H1 (cell line): ENCODE data around the gene THRB. TPM values are rescaled to one million over a fixed set of nuclear protein-coding genes. Genes with fewer than 3 reads are reported as not detected.

ENCODE experiments used
- CTCF ChIA-PET: fragments of 300-600 bp; sonication (Branson Sonifier 250); formaldehyde crosslinking; loops from one replicate; lab custom pipeline; 2021; ENCODE audit not compliant: partially characterized antibody; lab: Charles Lee
- POLR2A ChIA-PET: fragments of 300-600 bp; sonication (Branson Sonifier 250); formaldehyde crosslinking; loops from one replicate; lab custom pipeline; 2021; ENCODE audit warnings: inconsistent platforms; ENCODE audit not compliant: partially characterized antibody; lab: Charles Lee
- DNase-seq, 2 experiments: peaks; one replicate each; pipeline versions ENCODE4 v3.0.0 to v3.0.0-alpha.2; 2010 to 2022; ENCODE audit warnings: low spot score in 2 of 2, low read depth in 1 of 2, mixed read lengths in 1 of 2
- FAIRE-seq: peaks from 2 replicates; lab custom pipeline; 2011; peaks lifted over from hg19 to GRCh38; lab: Jason Lieb, UNC
- H2AFZ ChIP-seq: 2 replicates; pipeline ENCODE4 v1.8.1; 2012; ENCODE audit warnings: low read length, inconsistent platforms
- H2AK5ac ChIP-seq: 2 replicates; pipeline ENCODE4 v1.6.1; 2013; ENCODE audit warnings: low read depth, low read length
- H2BK120ac ChIP-seq: replicated peaks from 2 replicates; pipeline ENCODE3; 2013; ENCODE audit warnings: low read depth, low read length, inconsistent platforms
- H2BK12ac ChIP-seq: 2 replicates; pipeline ENCODE4 v1.6.1; 2013; ENCODE audit warnings: low read depth, low read length
- H2BK15ac ChIP-seq: 2 replicates; pipeline ENCODE4 v1.6.1; 2013; ENCODE audit warnings: low read length
- H2BK20ac ChIP-seq: 2 replicates; pipeline ENCODE4 v1.6.1; 2013; ENCODE audit warnings: low read length
- H2BK5ac ChIP-seq: 2 replicates; pipeline ENCODE4 v1.6.1; 2013; ENCODE audit warnings: low read depth, low read length
- H3K14ac ChIP-seq: 2 replicates; pipeline ENCODE4 v1.6.1; 2013; ENCODE audit warnings: inconsistent platforms; ENCODE audit not compliant: insufficient read length
- H3K18ac ChIP-seq: 2 replicates; pipeline ENCODE4 v1.6.1; 2013; ENCODE audit warnings: low read length; ENCODE audit errors: extremely low read depth
- H3K23ac ChIP-seq: 2 replicates; pipeline ENCODE4 v1.6.1; 2013; ENCODE audit warnings: inconsistent platforms; ENCODE audit not compliant: insufficient read length
- H3K23me2 ChIP-seq: 2 replicates; pipeline ENCODE4 v1.6.1; 2013; ENCODE audit warnings: low read depth, low read length
- H3K27ac ChIP-seq: 2 replicates; pipeline ENCODE4 v1.6.1; 2011; ENCODE audit warnings: low read depth, low read length, inconsistent platforms
- H3K27me3 ChIP-seq, 4 experiments: replicated peaks in 1 of 4; 1 replicate in 1 of 4; 2 replicates in 3 of 4; pipeline versions ENCODE4 v1.6.1 to v1.8.1; 2011 to 2013; ENCODE audit warnings: low read length in 3 of 4, mild to moderate bottlenecking in 3 of 4, inconsistent platforms in 2 of 4, mixed read lengths in 2 of 4, moderate library complexity in 1 of 4; ENCODE audit not compliant: control insufficient read depth in 3 of 4, insufficient read depth in 3 of 4; ENCODE audit errors: extremely low read depth in 1 of 4
- H3K36me3 ChIP-seq, 4 experiments: 2 replicates each; pipeline versions ENCODE4 v1.6.1 to v1.8.1; 2011 to 2013; ENCODE audit warnings: mild to moderate bottlenecking in 4 of 4, low read length in 3 of 4, moderate library complexity in 2 of 4, control low read depth in 1 of 4, inconsistent platforms in 1 of 4; ENCODE audit not compliant: insufficient read depth in 4 of 4, control insufficient read depth in 2 of 4
- H3K4ac ChIP-seq: replicated peaks from 2 replicates; pipeline ENCODE3; 2013; ENCODE audit warnings: low read length, low read depth, mixed read lengths, inconsistent platforms; ENCODE audit not compliant: insufficient read length
- H3K4me1 ChIP-seq, 4 experiments: replicated peaks in 1 of 4; 1 replicate in 1 of 4; 2 replicates in 3 of 4; pipeline versions ENCODE4 v1.6.1 to v1.8.1; 2011 to 2013; ENCODE audit warnings: low read length in 3 of 4, inconsistent platforms in 2 of 4, mixed read lengths in 1 of 4; ENCODE audit not compliant: insufficient read depth in 4 of 4, control insufficient read depth in 3 of 4
- H3K4me2 ChIP-seq, 2 experiments: 2 replicates each; pipeline versions ENCODE4 v1.6.1 to v1.8.1; 2011 to 2013; ENCODE audit warnings: low read depth in 2 of 2, low read length in 2 of 2, control low read depth in 1 of 2, inconsistent platforms in 1 of 2, mild to moderate bottlenecking in 1 of 2; ENCODE audit not compliant: insufficient read depth in 1 of 2
- H3K4me3 ChIP-seq, 4 experiments: fragments of 200-600, 300-600 bp in 1 of 4; sonication (generic), shearing (Covaris generic), sonication (Bioruptor Twin) in 1 of 4; 2 replicates each; pipeline versions ENCODE4 v1.5.1 to v1.8.1; 2011 to 2016; ENCODE audit warnings: low read length in 4 of 4, low read depth in 3 of 4, control low read depth in 2 of 4, inconsistent platforms in 2 of 4, mild to moderate bottlenecking in 2 of 4, mixed read lengths in 1 of 4, moderate library complexity in 1 of 4; ENCODE audit not compliant: insufficient read depth in 2 of 4; ENCODE audit errors: extremely low read depth in 1 of 4
- H3K56ac ChIP-seq: replicated peaks from 2 replicates; pipeline ENCODE3; 2013; ENCODE audit warnings: low read depth, mild to moderate bottlenecking, mixed read lengths, low read length, inconsistent platforms; ENCODE audit not compliant: insufficient read length
- H3K79me1 ChIP-seq: 2 replicates; pipeline ENCODE4 v1.6.1; 2013; ENCODE audit warnings: low read depth, low read length, control low read depth
- H3K79me2 ChIP-seq, 2 experiments: 2 replicates each; pipeline versions ENCODE4 v1.6.1 to v1.8.1; 2012 to 2013; ENCODE audit warnings: low read length in 2 of 2, mild to moderate bottlenecking in 2 of 2, inconsistent platforms in 1 of 2; ENCODE audit not compliant: insufficient read depth in 2 of 2, control insufficient read depth in 1 of 2
- H3K9ac ChIP-seq, 4 experiments: replicated peaks in 1 of 4; 1 replicate in 1 of 4; 2 replicates in 3 of 4; pipeline versions ENCODE4 v1.6.1 to v1.8.1; 2011 to 2013; ENCODE audit warnings: low read depth in 3 of 4, low read length in 3 of 4, control low read depth in 2 of 4, mild to moderate bottlenecking in 2 of 4, moderate library complexity in 2 of 4, inconsistent platforms in 1 of 4; ENCODE audit errors: extremely low read depth in 1 of 4
- H3K9me3 ChIP-seq, 2 experiments: 2 replicates each; pipeline versions ENCODE4 v1.6.1 to v1.8.1; 2012 to 2013; ENCODE audit warnings: mild to moderate bottlenecking in 2 of 2, moderate library complexity in 2 of 2, control low read depth in 1 of 2, inconsistent platforms in 1 of 2, low read depth in 1 of 2, low read length in 1 of 2, mixed read lengths in 1 of 2; ENCODE audit not compliant: insufficient read depth in 2 of 2
- H4K20me1 ChIP-seq, 2 experiments: replicated peaks in 1 of 2; 2 replicates each; pipeline versions ENCODE3 to v1.8.1; 2011 to 2013; ENCODE audit warnings: inconsistent platforms in 2 of 2, low read length in 2 of 2, mild to moderate bottlenecking in 1 of 2; ENCODE audit not compliant: insufficient read depth in 2 of 2, control insufficient read depth in 1 of 2
- H4K5ac ChIP-seq: 2 replicates; pipeline ENCODE4 v1.6.1; 2013; ENCODE audit warnings: low read length, low read depth, mixed read lengths, inconsistent platforms; ENCODE audit not compliant: insufficient read length
- H4K8ac ChIP-seq: 2 replicates; pipeline ENCODE4 v1.8.0; 2013; ENCODE audit warnings: mild to moderate bottlenecking, moderate library complexity, low read length, inconsistent platforms; ENCODE audit not compliant: insufficient read depth; ENCODE audit errors: extremely low read depth
- H4K91ac ChIP-seq: replicated peaks from 2 replicates; pipeline ENCODE3; 2013; ENCODE audit warnings: low read length, mixed read lengths, inconsistent platforms; ENCODE audit not compliant: insufficient read length
- BCL11A ChIP-seq, 2 experiments: IDR thresholded peaks; one replicate each; pipeline ENCODE4 v1.6.1; 2011; ENCODE audit warnings: low read depth in 2 of 2, low read length in 2 of 2, mild to moderate bottlenecking in 2 of 2
- EGR1 ChIP-seq: IDR thresholded peaks from 2 replicates; pipeline ENCODE4 v1.6.1; 2011; ENCODE audit warnings: low read depth, low read length, borderline replicate concordance
- FOSL1 ChIP-seq: IDR thresholded peaks from 2 replicates; pipeline ENCODE4 v1.6.1; 2011; ENCODE audit warnings: mild to moderate bottlenecking, low read depth, low read length, moderate library complexity; ENCODE audit not compliant: insufficient read depth
- NRF1 ChIP-seq: IDR thresholded peaks from 2 replicates; pipeline ENCODE4 v1.6.1; 2011; ENCODE audit warnings: mild to moderate bottlenecking, low read depth, low read length, improper control_type of control experiment
- POLR2A ChIP-seq, 2 experiments: IDR thresholded peaks; 1 replicate in 1 of 2; 2 replicates in 1 of 2; pipeline ENCODE4 v1.6.1; 2011; ENCODE audit warnings: low read depth in 2 of 2, low read length in 2 of 2, mild to moderate bottlenecking in 2 of 2; ENCODE audit errors: control extremely low read depth in 1 of 2
- POU5F1 ChIP-seq: IDR thresholded peaks from 2 replicates; pipeline ENCODE4 v1.6.1; 2011; ENCODE audit warnings: low read depth, mild to moderate bottlenecking, low read length, moderate library complexity
- SRF ChIP-seq: IDR thresholded peaks from 2 replicates; pipeline ENCODE4 v1.6.1; 2011; ENCODE audit warnings: mild to moderate bottlenecking, low read depth, low read length, moderate library complexity
- WGBS, 2 experiments: shearing (Covaris generic) in 1 of 2; methylation state at CpG; one replicate each; pipeline versions ENCODE4 v1.1.6 to v1.1.7; 2013 to 2015; ENCODE audit warnings: low lambda C conversion rate in 2 of 2, mixed read lengths in 2 of 2, inconsistent platforms in 1 of 2, low coverage in 1 of 2, missing lambda C conversion rate in 1 of 2; ENCODE audit not compliant: insufficient replicate concordance in 2 of 2, insufficient coverage in 1 of 2, insufficient read length in 1 of 2; ENCODE audit errors: extremely low coverage in 1 of 2, missing lambda C conversion rate in 1 of 2; 5-methylcytosine and 5-hydroxymethylcytosine counted together
- polyA plus RNA-seq, 7 experiments: library from polyadenylated mRNA; depleted of rRNA in 3 of 7; stranded (reverse) in 5 of 7; unstranded in 2 of 7; fragments of >200 nt in 5 of 7; fragments of 200-250 nt in 2 of 7; gene quantifications; 1 replicate in 5 of 7; 2 replicates in 1 of 7; 4 replicates in 1 of 7; pipeline versions ENCODE4 v1.2.1 to v1.2.3, GENCODE V29; 2011 to 2013; ENCODE audit warnings: missing spikeins in 2 of 7, mixed read lengths in 2 of 7
- total RNA-seq: library from RNA; stranded (reverse); fragmentation: NEBNext Ultra II Directional; extraction: Animal tissue kit (Norgen Biotek cat#: 25700); gene quantifications from 2 replicates; pipeline ENCODE4 v1.2.1, GENCODE V29; 2021
- TF ChIP-seq, protein P1 (sequence below), 3 experiments: IDR thresholded peaks; 1 replicate in 2 of 3; 2 replicates in 1 of 3; pipeline versions ENCODE4 v1.5.1 to v1.6.1; 2011; ENCODE audit warnings: low read length in 3 of 3, mild to moderate bottlenecking in 3 of 3, inconsistent platforms in 2 of 3, low read depth in 1 of 3, moderate library complexity in 1 of 3; ENCODE audit not compliant: insufficient read depth in 1 of 3; ENCODE audit errors: control extremely low read depth in 1 of 3

Gene THRB
- total and polyA plus RNA-seq, 2 of the 8 experiments (the other 6 are each of a cell fraction or from before 2014, with no cell fraction given): 0.98 to 3.9 TPM

DNA sequence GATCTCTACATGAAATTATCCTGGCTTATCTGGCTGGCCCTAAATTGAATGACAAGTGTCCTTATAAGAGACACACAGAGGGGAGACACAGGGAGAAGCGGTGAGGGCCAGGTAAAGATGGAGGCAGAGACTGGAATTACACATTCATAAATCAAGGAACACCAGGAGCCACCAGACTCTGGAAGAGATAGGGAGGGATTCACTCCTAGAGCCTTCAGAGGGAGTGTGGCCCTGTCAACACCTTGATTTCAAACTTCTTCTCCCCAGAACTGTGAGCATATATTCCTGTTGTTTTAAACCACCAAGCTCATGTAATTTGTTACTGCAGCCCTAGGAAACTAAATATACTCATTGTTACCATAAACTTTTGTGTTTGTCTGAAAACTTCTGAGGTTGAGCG is 193.7 kb downstream of the THRB start:
- POLR2A ChIA-PET: no interaction called here

More for the DNA sequence above, 193.7 kb downstream of the THRB start:
- H3K4me3 ChIP-seq: no peak overlapping the region
- CTCF ChIA-PET: no interaction called here
- no peaks in the 10 kb centered on the region for H3K23me2 ChIP-seq
- FAIRE-seq (no peak), DNase-seq (no peak)
- no peak overlapping the region for H4K8ac ChIP-seq
- no peak overlapping the region for H3K4me2 ChIP-seq
- H3K14ac ChIP-seq: no peak overlapping the region
- H3K79me1 ChIP-seq: no peaks in the 10 kb centered on the region
- H3K56ac ChIP-seq: no peak overlapping the region
- H2BK5ac ChIP-seq: no peak overlapping the region
- no peak overlapping the region for H2BK20ac ChIP-seq
- no peaks in the 10 kb centered on the region for H3K36me3 ChIP-seq
- H2BK12ac ChIP-seq: no peak overlapping the region
- H2BK15ac ChIP-seq: no peak overlapping the region
- H3K27ac ChIP-seq: no peak overlapping the region
- H4K91ac ChIP-seq: no peak overlapping the region
- no peak overlapping the region for H2AK5ac ChIP-seq
- H3K9me3 ChIP-seq: no peaks in the 10 kb centered on the region
- no peaks in the 10 kb centered on the region for H3K79me2 ChIP-seq
- no peak overlapping the region for H2AFZ ChIP-seq
- no peak overlapping the region for H3K4ac ChIP-seq
- no peaks in the 10 kb centered on the region for H3K27me3 ChIP-seq
- H2BK120ac ChIP-seq: no peak overlapping the region
- H3K9ac ChIP-seq: no peak overlapping the region
- no peak overlapping the region for H4K5ac ChIP-seq
- TF ChIP-seq EGR1 (no peak), FOSL1 (no peak), BCL11A (IDR thresholded peaks at IDR 0.05; ENCODE audit: low read depth in 2 of 2, low read length in 2 of 2) (no peak), NRF1 (no peak), POLR2A (IDR thresholded peaks at IDR 0.05; ENCODE audit: control extremely low read depth in 1 of 2, low read depth in 2 of 2, low read length in 2 of 2) (no peak), POU5F1 (no peak), SRF (no peak)
- TF ChIP-seq, protein P1, sequence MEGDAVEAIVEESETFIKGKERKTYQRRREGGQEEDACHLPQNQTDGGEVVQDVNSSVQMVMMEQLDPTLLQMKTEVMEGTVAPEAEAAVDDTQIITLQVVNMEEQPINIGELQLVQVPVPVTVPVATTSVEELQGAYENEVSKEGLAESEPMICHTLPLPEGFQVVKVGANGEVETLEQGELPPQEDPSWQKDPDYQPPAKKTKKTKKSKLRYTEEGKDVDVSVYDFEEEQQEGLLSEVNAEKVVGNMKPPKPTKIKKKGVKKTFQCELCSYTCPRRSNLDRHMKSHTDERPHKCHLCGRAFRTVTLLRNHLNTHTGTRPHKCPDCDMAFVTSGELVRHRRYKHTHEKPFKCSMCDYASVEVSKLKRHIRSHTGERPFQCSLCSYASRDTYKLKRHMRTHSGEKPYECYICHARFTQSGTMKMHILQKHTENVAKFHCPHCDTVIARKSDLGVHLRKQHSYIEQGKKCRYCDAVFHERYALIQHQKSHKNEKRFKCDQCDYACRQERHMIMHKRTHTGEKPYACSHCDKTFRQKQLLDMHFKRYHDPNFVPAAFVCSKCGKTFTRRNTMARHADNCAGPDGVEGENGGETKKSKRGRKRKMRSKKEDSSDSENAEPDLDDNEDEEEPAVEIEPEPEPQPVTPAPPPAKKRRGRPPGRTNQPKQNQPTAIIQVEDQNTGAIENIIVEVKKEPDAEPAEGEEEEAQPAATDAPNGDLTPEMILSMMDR (IDR thresholded peaks at IDR 0.05; ENCODE audit: control extremely low read depth in 1 of 3, insufficient read depth in 1 of 3, low read depth in 1 of 3, low read length in 3 of 3): no peak
- H3K4me1 ChIP-seq: peaks cover 0 to 4% (median 0%) of the 10 kb centered on the region in 4 experiments; a peak in 1 of 7 replicates
- 70% methylated on average over 2 of the region's 2 CpGs; no CpG with 5 or more reads in 1 of the 2 experiments for WGBS, 2 experiments
- H3K18ac ChIP-seq: no peak overlapping the region
- no peak overlapping the region for H3K23ac ChIP-seq
- no peaks in the 10 kb centered on the region for H4K20me1 ChIP-seq
